ENCODE results near the gene OR2T3.
"Not testable (repeated sequence)": the region's sequence is repeated elsewhere in the genome, so short reads cannot be mapped to it uniquely, and the experiment has no call there.

DNA sequence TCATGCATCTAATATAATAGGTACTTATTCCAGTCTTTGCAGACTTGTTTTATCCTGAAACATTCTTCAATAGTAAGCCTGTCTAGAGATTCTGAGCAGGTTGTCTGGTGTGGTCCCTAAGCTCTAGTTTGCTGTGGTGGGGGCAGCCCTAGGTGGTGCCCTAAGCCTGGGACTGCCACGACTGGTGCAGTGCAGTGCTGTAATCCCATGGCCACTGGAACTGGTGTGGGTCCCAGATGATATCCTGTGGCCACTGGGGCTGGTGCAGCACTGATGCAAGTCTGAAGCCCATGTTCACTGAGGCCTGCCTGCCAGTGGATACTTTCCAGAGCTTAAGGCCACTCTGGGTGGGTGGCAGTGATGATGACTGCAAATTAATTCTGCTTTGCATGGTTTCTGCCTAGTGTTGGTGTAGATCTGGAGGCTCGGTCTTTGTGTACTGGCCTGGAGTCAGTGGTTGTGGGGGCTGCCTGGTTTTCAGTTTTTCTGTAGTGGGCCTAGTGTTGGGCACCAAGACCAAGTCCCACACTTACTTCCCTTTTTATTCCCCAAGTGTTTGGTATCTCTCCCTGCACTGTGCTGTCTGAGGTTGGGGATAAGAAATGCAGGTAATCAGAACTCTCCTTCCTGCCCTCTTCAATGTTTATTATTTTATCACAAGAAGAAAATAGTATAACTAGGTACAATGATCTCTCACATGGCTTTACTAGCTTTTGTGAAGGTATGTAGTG is 27.3 kb downstream of the OR2T3 start:
- TF ChIP-seq, protein P1, sequence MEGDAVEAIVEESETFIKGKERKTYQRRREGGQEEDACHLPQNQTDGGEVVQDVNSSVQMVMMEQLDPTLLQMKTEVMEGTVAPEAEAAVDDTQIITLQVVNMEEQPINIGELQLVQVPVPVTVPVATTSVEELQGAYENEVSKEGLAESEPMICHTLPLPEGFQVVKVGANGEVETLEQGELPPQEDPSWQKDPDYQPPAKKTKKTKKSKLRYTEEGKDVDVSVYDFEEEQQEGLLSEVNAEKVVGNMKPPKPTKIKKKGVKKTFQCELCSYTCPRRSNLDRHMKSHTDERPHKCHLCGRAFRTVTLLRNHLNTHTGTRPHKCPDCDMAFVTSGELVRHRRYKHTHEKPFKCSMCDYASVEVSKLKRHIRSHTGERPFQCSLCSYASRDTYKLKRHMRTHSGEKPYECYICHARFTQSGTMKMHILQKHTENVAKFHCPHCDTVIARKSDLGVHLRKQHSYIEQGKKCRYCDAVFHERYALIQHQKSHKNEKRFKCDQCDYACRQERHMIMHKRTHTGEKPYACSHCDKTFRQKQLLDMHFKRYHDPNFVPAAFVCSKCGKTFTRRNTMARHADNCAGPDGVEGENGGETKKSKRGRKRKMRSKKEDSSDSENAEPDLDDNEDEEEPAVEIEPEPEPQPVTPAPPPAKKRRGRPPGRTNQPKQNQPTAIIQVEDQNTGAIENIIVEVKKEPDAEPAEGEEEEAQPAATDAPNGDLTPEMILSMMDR (IDR thresholded peaks at IDR 0.05; ENCODE audit: poor library complexity), result not testable (repeated sequence)
- TF ChIP-seq EZH2 (IDR thresholded peaks at IDR 0.05; ENCODE audit: borderline replicate concordance), result not testable (repeated sequence)
